DND-41 (cell line): ENCODE measurements around the gene MAT2B.

ENCODE experiments used
- EZH2 ChIP-seq: IDR thresholded peaks from 3 replicates; pipeline ENCODE4 v1.6.1; 2012; ENCODE audit warnings: borderline replicate concordance, low read depth, mild to moderate bottlenecking, moderate library complexity, low read length, inconsistent platforms; ENCODE audit not compliant: severe bottlenecking
- TF ChIP-seq, protein P1 (sequence below): IDR thresholded peaks from 2 replicates; pipeline ENCODE4 v1.5.1; 2012; ENCODE audit warnings: borderline replicate concordance, low read length, moderate library complexity, mild to moderate bottlenecking; ENCODE audit not compliant: poor library complexity, severe bottlenecking; ENCODE audit errors: extremely low read depth

DNA sequence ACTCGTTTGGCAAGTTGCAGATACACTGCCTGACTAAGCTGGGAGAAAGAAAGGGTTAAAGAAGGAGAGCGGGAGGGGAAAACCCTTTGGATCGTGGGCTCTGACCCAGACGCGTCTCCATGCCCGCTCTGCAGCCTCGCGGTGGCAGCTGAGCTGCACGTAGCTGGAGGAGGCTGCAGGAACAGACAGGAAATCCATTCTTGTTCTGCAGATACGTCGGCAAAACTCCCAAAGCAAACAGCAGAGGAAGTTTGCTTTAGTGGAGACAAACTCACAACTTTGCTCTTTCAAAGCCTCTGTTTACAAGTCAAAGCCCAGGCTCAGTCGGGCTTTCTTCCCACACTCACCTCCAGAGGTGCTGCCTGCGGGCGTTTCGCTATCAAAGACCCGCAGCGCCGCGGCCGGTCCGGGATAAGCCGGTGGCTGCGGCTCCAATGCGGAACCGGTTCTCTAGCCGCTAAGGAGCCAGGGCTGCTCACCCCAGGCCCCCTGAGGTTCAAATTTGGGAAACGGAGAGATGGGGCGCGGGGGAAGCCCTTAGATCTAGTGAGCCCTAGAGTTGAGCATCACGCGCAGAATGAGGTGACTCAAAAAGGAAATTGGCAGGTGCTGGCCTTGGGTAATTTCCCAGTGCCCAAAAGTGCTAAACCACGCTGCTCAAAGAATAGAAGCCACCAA lies 60.7 kb downstream of the MAT2B start:
- TF ChIP-seq, protein P1, sequence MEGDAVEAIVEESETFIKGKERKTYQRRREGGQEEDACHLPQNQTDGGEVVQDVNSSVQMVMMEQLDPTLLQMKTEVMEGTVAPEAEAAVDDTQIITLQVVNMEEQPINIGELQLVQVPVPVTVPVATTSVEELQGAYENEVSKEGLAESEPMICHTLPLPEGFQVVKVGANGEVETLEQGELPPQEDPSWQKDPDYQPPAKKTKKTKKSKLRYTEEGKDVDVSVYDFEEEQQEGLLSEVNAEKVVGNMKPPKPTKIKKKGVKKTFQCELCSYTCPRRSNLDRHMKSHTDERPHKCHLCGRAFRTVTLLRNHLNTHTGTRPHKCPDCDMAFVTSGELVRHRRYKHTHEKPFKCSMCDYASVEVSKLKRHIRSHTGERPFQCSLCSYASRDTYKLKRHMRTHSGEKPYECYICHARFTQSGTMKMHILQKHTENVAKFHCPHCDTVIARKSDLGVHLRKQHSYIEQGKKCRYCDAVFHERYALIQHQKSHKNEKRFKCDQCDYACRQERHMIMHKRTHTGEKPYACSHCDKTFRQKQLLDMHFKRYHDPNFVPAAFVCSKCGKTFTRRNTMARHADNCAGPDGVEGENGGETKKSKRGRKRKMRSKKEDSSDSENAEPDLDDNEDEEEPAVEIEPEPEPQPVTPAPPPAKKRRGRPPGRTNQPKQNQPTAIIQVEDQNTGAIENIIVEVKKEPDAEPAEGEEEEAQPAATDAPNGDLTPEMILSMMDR = no peak
- no peak for TF ChIP-seq EZH2
